HFFc6 (cell line): ENCODE measurements around the gene MMP21. TPM values are rescaled to one million over a fixed set of nuclear protein-coding genes. Genes with fewer than 3 reads are reported as not detected.

ENCODE experiments used
- DNase-seq: peaks from one replicate; pipeline ENCODE4 v3.0.0-alpha.2; 2018
- H3K27ac Mint-ChIP-seq: 2 replicates; pipeline ENCODE4 v1.8.0; 2020; ENCODE audit warnings: mild to moderate bottlenecking, mixed read lengths
- H3K27me3 Mint-ChIP-seq: 2 replicates; pipeline ENCODE4 v1.8.0; 2021; ENCODE audit warnings: mild to moderate bottlenecking, moderate library complexity, mixed read lengths; ENCODE audit not compliant: insufficient read depth
- H3K36me3 Mint-ChIP-seq: 2 replicates; pipeline ENCODE4 v1.8.0; 2021; ENCODE audit warnings: low read depth, mixed read lengths
- H3K4me1 Mint-ChIP-seq: 2 replicates; pipeline ENCODE4 v1.8.0; 2020; ENCODE audit warnings: low read depth, mixed read lengths
- H3K4me3 Mint-ChIP-seq: 2 replicates; pipeline ENCODE4 v1.8.0; 2020; ENCODE audit warnings: mild to moderate bottlenecking, moderate library complexity, mixed read lengths
- H3K9me3 Mint-ChIP-seq: 2 replicates; pipeline ENCODE4 v1.8.0; 2020; ENCODE audit warnings: mild to moderate bottlenecking, mixed read lengths
- total RNA-seq, 6 experiments: library from RNA; stranded (reverse); fragmentation: NEBNext Ultra II Directional; extraction: Animal tissue kit (Norgen Biotek cat#: 25700); gene quantifications; 2 replicates in 1 of 6; 3 replicates in 5 of 6; pipeline ENCODE4 v1.2.3, GENCODE V29; 2021
- TF ChIP-seq, protein P1 (sequence below): fragments of 200-600 bp; sonication (generic); IDR thresholded peaks from 2 replicates; pipeline ENCODE4 v1.5.0; 2021; ENCODE audit warnings: antibody characterized with exemption, mild to moderate bottlenecking

The MMP21 gene
- total RNA-seq, 6 experiments from 2014 or later = not detected

DNA sequence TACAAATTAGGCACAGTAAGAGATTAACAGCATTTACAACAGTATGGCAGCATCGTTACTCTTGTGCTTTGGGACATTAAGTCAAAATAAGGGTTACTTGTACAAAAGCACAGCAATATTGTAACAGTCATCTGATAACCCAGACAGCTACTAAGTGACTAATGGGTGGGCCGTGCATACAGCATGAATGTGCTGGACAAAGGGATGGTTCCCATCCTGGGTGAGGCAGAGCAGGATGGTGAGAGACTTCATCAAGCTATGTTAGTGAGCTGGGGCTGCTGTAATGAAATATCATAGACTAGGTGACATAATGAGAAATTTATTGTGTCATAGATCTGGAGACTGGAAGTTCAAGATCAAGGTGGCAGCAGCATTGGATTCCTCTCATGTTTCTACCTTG lies 30.7 kb downstream of the MMP21 start:
- Mint-ChIP-seq H3K27ac (no peak overlapping the region), H3K4me3 (no peak overlapping the region), H3K4me1 (no peaks in the 10 kb centered on the region), H3K27me3 (no peaks in the 10 kb centered on the region), H3K9me3 (no peaks in the 10 kb centered on the region), H3K36me3 (peaks cover 33% of the 10 kb centered on the region)
- TF ChIP-seq, protein P1, sequence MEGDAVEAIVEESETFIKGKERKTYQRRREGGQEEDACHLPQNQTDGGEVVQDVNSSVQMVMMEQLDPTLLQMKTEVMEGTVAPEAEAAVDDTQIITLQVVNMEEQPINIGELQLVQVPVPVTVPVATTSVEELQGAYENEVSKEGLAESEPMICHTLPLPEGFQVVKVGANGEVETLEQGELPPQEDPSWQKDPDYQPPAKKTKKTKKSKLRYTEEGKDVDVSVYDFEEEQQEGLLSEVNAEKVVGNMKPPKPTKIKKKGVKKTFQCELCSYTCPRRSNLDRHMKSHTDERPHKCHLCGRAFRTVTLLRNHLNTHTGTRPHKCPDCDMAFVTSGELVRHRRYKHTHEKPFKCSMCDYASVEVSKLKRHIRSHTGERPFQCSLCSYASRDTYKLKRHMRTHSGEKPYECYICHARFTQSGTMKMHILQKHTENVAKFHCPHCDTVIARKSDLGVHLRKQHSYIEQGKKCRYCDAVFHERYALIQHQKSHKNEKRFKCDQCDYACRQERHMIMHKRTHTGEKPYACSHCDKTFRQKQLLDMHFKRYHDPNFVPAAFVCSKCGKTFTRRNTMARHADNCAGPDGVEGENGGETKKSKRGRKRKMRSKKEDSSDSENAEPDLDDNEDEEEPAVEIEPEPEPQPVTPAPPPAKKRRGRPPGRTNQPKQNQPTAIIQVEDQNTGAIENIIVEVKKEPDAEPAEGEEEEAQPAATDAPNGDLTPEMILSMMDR = no peak
- DNase-seq = no peak

DNA sequence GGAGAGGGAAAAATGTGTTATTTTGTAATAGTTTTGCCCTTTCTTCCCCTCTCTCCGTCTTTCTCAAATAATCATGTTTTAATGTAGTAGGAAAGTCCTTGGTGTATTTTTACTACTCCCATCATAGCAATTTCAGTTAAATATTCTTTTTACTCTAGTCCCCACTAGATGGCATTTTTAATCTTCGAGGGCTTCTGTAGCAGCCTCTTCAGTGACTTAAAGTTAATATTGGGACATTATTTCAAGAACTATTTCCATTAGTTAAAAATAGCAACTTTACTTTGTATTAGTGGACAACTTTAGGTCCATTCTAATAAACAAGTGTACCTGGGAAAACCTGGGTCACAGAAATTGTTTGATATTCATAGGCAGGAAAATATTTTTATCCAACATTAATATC lies 33.2 kb downstream of the MMP21 start:
- Mint-ChIP-seq H3K27ac (no peak overlapping the region), H3K9me3 (no peaks in the 10 kb centered on the region), H3K4me3 (no peak overlapping the region), H3K27me3 (no peaks in the 10 kb centered on the region), H3K4me1 (no peaks in the 10 kb centered on the region), H3K36me3 (peaks cover 42% of the 10 kb centered on the region)
- DNase-seq = peak; percentile 3
- TF ChIP-seq, protein P1 = peak; percentile 44

DNA sequence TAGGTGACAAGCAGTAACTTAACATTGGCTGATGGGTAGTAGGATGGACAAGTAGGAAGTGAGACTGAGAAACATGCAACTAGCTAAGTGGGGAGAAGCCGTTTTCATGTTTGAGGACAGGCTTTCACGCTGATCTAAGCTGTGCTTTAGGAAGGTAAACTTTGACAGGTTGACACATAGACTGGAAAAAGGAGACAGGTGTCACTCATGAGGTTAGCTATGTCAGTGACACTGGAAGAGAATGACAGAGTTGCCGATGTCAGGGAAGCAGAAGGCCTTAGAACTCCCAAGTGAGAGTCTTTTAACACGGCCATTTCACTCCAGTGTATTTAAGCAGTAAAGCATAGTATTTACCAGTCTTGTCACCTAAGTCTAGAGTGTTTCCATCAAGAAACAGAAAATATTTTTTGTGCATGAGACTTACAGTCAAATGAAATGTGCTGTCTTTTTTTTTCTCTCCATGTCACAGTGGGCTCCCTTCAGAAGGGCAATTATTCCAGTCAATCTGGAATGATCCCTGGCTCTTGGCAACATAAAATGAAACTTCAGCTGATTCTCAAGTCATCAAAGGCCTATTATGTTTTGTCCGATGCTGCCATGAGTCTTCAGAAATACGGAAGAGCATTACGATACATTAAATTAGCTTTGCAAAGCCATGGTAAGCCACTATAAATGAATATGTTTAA lies 35.5 kb downstream of the MMP21 start:
- no peak for DNase-seq
- no peaks in the 10 kb centered on the region for H3K9me3 Mint-ChIP-seq
- H3K4me3 Mint-ChIP-seq = no peak overlapping the region
- peaks cover 49% of the 10 kb centered on the region for H3K36me3 Mint-ChIP-seq
- no peak overlapping the region for H3K27ac Mint-ChIP-seq
- H3K4me1 Mint-ChIP-seq = no peaks in the 10 kb centered on the region
- TF ChIP-seq, protein P1 = no peak
- no peaks in the 10 kb centered on the region for H3K27me3 Mint-ChIP-seq

DNA sequence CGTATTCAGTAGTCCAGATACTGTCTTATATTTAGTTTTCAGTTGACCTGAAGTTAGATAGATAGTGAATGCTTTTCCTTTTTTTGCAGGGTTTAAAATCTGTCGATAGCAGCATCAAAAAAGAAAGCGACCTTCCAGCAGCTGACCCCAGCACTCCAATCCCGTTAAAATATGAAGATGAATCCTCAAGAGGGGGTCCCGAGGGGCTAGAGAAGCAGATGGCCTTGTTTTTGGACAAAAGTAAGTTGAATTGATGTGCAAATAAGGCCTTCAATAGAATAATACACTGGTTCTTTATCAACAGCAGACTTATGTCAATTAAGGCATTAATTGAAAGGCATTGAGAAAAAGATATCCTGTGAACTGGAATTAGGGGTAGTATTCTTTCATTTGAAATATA lies 37.4 kb downstream of the MMP21 start:
- Mint-ChIP-seq H3K36me3 (peaks cover 45% of the 10 kb centered on the region), H3K4me1 (no peaks in the 10 kb centered on the region), H3K27ac (no peak overlapping the region), H3K9me3 (no peaks in the 10 kb centered on the region), H3K4me3 (no peak overlapping the region), H3K27me3 (no peaks in the 10 kb centered on the region)
- no peak for DNase-seq
- TF ChIP-seq, protein P1 = no peak

DNA sequence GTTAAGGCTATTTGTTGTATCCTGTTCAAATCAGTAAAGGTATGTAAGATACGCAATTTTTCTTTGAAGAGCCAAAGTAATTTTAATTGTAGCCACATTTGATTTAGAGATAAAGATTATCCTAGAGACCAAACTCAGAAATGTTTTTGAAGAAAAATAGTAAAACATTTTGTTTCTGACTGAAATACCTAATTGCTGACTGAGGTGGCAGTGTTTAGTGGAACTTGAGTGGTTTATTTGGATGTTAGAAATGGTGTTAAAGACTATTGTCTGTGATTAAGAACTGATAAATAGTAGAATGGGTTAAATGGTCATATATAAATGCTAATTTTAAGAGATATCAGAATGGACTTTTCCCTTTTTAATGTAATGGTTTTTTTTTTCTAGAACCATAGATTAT lies 40.8 kb downstream of the MMP21 start:
- no peaks in the 10 kb centered on the region for H3K9me3 Mint-ChIP-seq
- no peaks in the 10 kb centered on the region for H3K27me3 Mint-ChIP-seq
- peaks cover 58% of the 10 kb centered on the region for H3K36me3 Mint-ChIP-seq
- TF ChIP-seq, protein P1 = peak; percentile 50
- no peak overlapping the region for H3K4me3 Mint-ChIP-seq
- DNase-seq = no peak
- no peak overlapping the region for H3K27ac Mint-ChIP-seq
- H3K4me1 Mint-ChIP-seq = no peaks in the 10 kb centered on the region
